CD14-positive monocyte (primary cell): Measurements from ENCODE around the gene ABAT. TPM values are rescaled to one million over a fixed set of nuclear protein-coding genes. Genes with fewer than 3 reads are reported as not detected.

Experiments used
- DNase-seq, 3 donors: peaks; one replicate each; pipeline ENCODE4 v3.0.0-alpha.2; 2011 to 2022
- H2AFZ ChIP-seq: 2 replicates; pipeline ENCODE4 v1.6.0; 2012; ENCODE audit warnings: mild to moderate bottlenecking, low read depth, low read length, inconsistent platforms; ENCODE audit not compliant: insufficient read depth, poor library complexity, severe bottlenecking
- H3K27ac ChIP-seq, 2 donors: 1 replicate in 1 of 2; 2 replicates in 1 of 2; pipeline ENCODE4 v1.5.1; 2012 to 2013; ENCODE audit warnings: low read length in 2 of 2, control low read depth in 1 of 2, inconsistent platforms in 1 of 2, low read depth in 1 of 2, mild to moderate bottlenecking in 1 of 2
- H3K27me3 ChIP-seq, 2 donors: one replicate each; pipeline versions ENCODE4 v1.6.0 to v1.6.1; 2011 to 2013; ENCODE audit warnings: low read length in 2 of 2; ENCODE audit not compliant: control insufficient read depth in 2 of 2, insufficient read depth in 2 of 2
- H3K36me3 ChIP-seq, 2 donors: replicated peaks in 1 of 2; 1 replicate in 1 of 2; 2 replicates in 1 of 2; pipeline versions ENCODE4 v1.5.1 to v1.6.1; 2012 to 2013; ENCODE audit warnings: low read length in 2 of 2, control low read depth in 1 of 2, inconsistent platforms in 1 of 2, mild to moderate bottlenecking in 1 of 2; ENCODE audit not compliant: insufficient read depth in 2 of 2, control insufficient read depth in 1 of 2
- H3K4me1 ChIP-seq, 2 donors: 1 replicate in 1 of 2; 2 replicates in 1 of 2; pipeline versions ENCODE4 v1.5.1 to v1.6.1; 2012 to 2013; ENCODE audit warnings: low read length in 2 of 2, control low read depth in 1 of 2, inconsistent platforms in 1 of 2, mild to moderate bottlenecking in 1 of 2, moderate library complexity in 1 of 2; ENCODE audit not compliant: insufficient read depth in 2 of 2, control insufficient read depth in 1 of 2
- H3K4me2 ChIP-seq: replicated peaks from 2 replicates; pipeline ENCODE3; 2012; ENCODE audit warnings: low read length, moderate library complexity, mild to moderate bottlenecking; ENCODE audit not compliant: poor library complexity, severe bottlenecking; ENCODE audit errors: extremely low read depth
- H3K4me3 ChIP-seq, 3 experiments: fragments of 200-600 bp in 1 of 3; sonication (generic) in 1 of 3; replicated peaks in 1 of 3; 1 replicate in 2 of 3; 2 replicates in 1 of 3; pipeline ENCODE4 v1.5.1; 2011 to 2013; ENCODE audit warnings: low read length in 3 of 3, mild to moderate bottlenecking in 3 of 3, control low read depth in 2 of 3, low read depth in 2 of 3, inconsistent platforms in 1 of 3, moderate library complexity in 1 of 3
- H3K79me2 ChIP-seq: 2 replicates; pipeline ENCODE4 v1.6.0; 2012; ENCODE audit warnings: mild to moderate bottlenecking, control low read depth, inconsistent platforms, low read length, moderate library complexity; ENCODE audit not compliant: insufficient read depth
- H3K9ac ChIP-seq: 2 replicates; pipeline ENCODE4 v1.6.0; 2017; ENCODE audit warnings: low read length, mild to moderate bottlenecking; ENCODE audit not compliant: insufficient read depth, poor library complexity, severe bottlenecking
- H3K9me3 ChIP-seq, 2 donors: replicated peaks in 1 of 2; 1 replicate in 1 of 2; 2 replicates in 1 of 2; pipeline versions ENCODE4 v1.5.1 to v1.6.1; 2012 to 2013; ENCODE audit warnings: low read length in 2 of 2, control low read depth in 1 of 2; ENCODE audit not compliant: control insufficient read depth in 1 of 2, insufficient read depth in 1 of 2
- H4K20me1 ChIP-seq: 2 replicates; pipeline ENCODE4 v1.6.0; 2012; ENCODE audit warnings: mild to moderate bottlenecking, low read length, control low read depth, moderate library complexity; ENCODE audit not compliant: insufficient read depth
- H3K27ac Mint-ChIP-seq, 7 donors: one replicate each; pipeline ENCODE4 v1.8.0; 2020; ENCODE audit warnings: mild to moderate bottlenecking in 7 of 7, mixed read lengths in 7 of 7, moderate library complexity in 6 of 7, inconsistent platforms in 2 of 7
- H3K27me3 Mint-ChIP-seq, 3 donors: one replicate each; pipeline ENCODE4 v1.8.0; 2021 to 2022; ENCODE audit warnings: low read depth in 3 of 3, mild to moderate bottlenecking in 3 of 3, mixed read lengths in 3 of 3, moderate library complexity in 3 of 3, inconsistent platforms in 1 of 3
- H3K36me3 Mint-ChIP-seq, 2 donors: one replicate each; pipeline ENCODE4 v1.8.0; 2020; ENCODE audit warnings: mixed read lengths in 2 of 2, inconsistent platforms in 1 of 2, mild to moderate bottlenecking in 1 of 2
- H3K4me1 Mint-ChIP-seq: one replicate; pipeline ENCODE4 v1.8.0; 2020; ENCODE audit warnings: mild to moderate bottlenecking, mixed read lengths
- H3K4me3 Mint-ChIP-seq, 2 donors: one replicate each; pipeline ENCODE4 v1.8.0; 2020; ENCODE audit warnings: mild to moderate bottlenecking in 2 of 2, mixed read lengths in 2 of 2, moderate library complexity in 1 of 2
- H3K9me3 Mint-ChIP-seq, 7 donors: one replicate each; pipeline ENCODE4 v1.8.0; 2020 to 2022; ENCODE audit warnings: mixed read lengths in 7 of 7, mild to moderate bottlenecking in 6 of 7, moderate library complexity in 6 of 7, inconsistent platforms in 2 of 7
- WGBS: methylation state at CpG from one replicate; pipeline ENCODE4 v1.1.5; 2013; ENCODE audit warnings: missing lambda C conversion rate; ENCODE audit not compliant: insufficient coverage; 5-methylcytosine and 5-hydroxymethylcytosine counted together
- intact Hi-C, 2 donors: fragments of 100-400 bp; cut with micrococcal nuclease; formaldehyde crosslinking; loops; one replicate each; pipeline versions ENCODE4 v1.15.0 to v1.15.1; 2023
- polyA plus RNA-seq, 3 donors: library from polyadenylated mRNA; depleted of rRNA in 1 of 3; unstranded in 2 of 3; stranded (reverse) in 1 of 3; fragments of 300-500 nt in 2 of 3; fragments of >200 nt in 1 of 3; fragmentation: Illumina TruSeq in 2 of 3; gene quantifications; 1 replicate in 2 of 3; 2 replicates in 1 of 3; pipeline ENCODE4 v1.2.3, GENCODE V29; 2012 to 2021
- TF ChIP-seq, protein P1 (sequence below): fragments of 200-600 bp; IDR thresholded peaks from one replicate; pipeline ENCODE4 v1.8.0; 2022; ENCODE audit warnings: antibody characterized with exemption, mild to moderate bottlenecking

The ABAT gene
- polyA plus RNA-seq, 3 donors, result 4.9 to 11.8 (median 8.7) TPM

GRCh38 chr16:8682551-8683259 is 8.3 kb downstream of the ABAT start:
- no peak for DNase-seq
- H3K36me3 Mint-ChIP-seq, result peaks cover 13 to 48% of the 10 kb centered on the region in 2 donors

GRCh38 chr16:8683640-8684039 is 9.2 kb downstream of the ABAT start:
- no peak for DNase-seq
- Histone ChIP-seq H3K36me3 (no peaks in the 10 kb centered on the region), H3K9me3 (peaks cover 0 to 8% of the 10 kb centered on the region in 2 donors), H3K4me3 (no peak overlapping the region), H3K4me2 (no peak overlapping the region), H2AFZ (no peak overlapping the region), H3K27ac (no peak overlapping the region), H3K9ac (no peak overlapping the region), H3K27me3 (no peaks in the 10 kb centered on the region), H3K4me1 (no peaks in the 10 kb centered on the region), H3K79me2 (no peaks in the 10 kb centered on the region), H4K20me1 (no peaks in the 10 kb centered on the region)
- H3K9me3 Mint-ChIP-seq, result peaks cover 6 to 15% (median 9%) of the 10 kb centered on the region in 7 donors
- WGBS, result 100% methylated on average over 1 of the region's 4 CpGs
- peaks cover 0 to 4% (median 2%) of the 10 kb centered on the region in 3 donors for H3K27me3 Mint-ChIP-seq
- no peak overlapping the region for H3K27ac Mint-ChIP-seq
- peaks cover 16 to 44% of the 10 kb centered on the region in 2 donors for H3K36me3 Mint-ChIP-seq
- no peaks in the 10 kb centered on the region for H3K4me1 Mint-ChIP-seq
- H3K4me3 Mint-ChIP-seq, result no peak overlapping the region
- intact Hi-C loops, result no loop called here
- TF ChIP-seq, protein P1, sequence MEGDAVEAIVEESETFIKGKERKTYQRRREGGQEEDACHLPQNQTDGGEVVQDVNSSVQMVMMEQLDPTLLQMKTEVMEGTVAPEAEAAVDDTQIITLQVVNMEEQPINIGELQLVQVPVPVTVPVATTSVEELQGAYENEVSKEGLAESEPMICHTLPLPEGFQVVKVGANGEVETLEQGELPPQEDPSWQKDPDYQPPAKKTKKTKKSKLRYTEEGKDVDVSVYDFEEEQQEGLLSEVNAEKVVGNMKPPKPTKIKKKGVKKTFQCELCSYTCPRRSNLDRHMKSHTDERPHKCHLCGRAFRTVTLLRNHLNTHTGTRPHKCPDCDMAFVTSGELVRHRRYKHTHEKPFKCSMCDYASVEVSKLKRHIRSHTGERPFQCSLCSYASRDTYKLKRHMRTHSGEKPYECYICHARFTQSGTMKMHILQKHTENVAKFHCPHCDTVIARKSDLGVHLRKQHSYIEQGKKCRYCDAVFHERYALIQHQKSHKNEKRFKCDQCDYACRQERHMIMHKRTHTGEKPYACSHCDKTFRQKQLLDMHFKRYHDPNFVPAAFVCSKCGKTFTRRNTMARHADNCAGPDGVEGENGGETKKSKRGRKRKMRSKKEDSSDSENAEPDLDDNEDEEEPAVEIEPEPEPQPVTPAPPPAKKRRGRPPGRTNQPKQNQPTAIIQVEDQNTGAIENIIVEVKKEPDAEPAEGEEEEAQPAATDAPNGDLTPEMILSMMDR, result no peak

More at GRCh38 chr16:8682551-8683259, 8.3 kb downstream of the ABAT start:
- no peaks in the 10 kb centered on the region for H3K4me1 Mint-ChIP-seq
- H3K4me3 Mint-ChIP-seq, result no peak overlapping the region
- no peak overlapping the region for H2AFZ ChIP-seq
- TF ChIP-seq, protein P1, result no peak
- H3K9ac ChIP-seq, result no peak overlapping the region
- H3K79me2 ChIP-seq, result no peaks in the 10 kb centered on the region
- no peak overlapping the region for H3K27ac Mint-ChIP-seq
- H3K4me3 ChIP-seq, result no peak overlapping the region
- H3K4me2 ChIP-seq, result no peak overlapping the region
- peaks cover 0 to 6% of the 10 kb centered on the region in 2 donors for H3K9me3 ChIP-seq
- WGBS, result 89% methylated on average over 8 of the region's 9 CpGs
- intact Hi-C loops, result no loop called here
- H3K27me3 Mint-ChIP-seq, result peaks cover 0 to 4% (median 2%) of the 10 kb centered on the region in 3 donors
- H3K36me3 ChIP-seq, result no peaks in the 10 kb centered on the region
- H3K27me3 ChIP-seq, result no peaks in the 10 kb centered on the region
- H4K20me1 ChIP-seq, result no peaks in the 10 kb centered on the region
- H3K27ac ChIP-seq, result no peak overlapping the region
- H3K4me1 ChIP-seq, result no peaks in the 10 kb centered on the region
- peaks cover 4 to 10% (median 7%) of the 10 kb centered on the region in 7 donors for H3K9me3 Mint-ChIP-seq
